Natural killer cell (primary cell): Measurements from ENCODE around the gene LRP1B. TPM values are rescaled to one million over a fixed set of nuclear protein-coding genes. Genes with fewer than 3 reads are reported as not detected.

Source experiments
- ATAC-seq, 3 donors: fragments of 150-1000 bp in 2 of 3; fragments of 200-7000 bp in 1 of 3; cut with Tn5 transposase; 1 replicate in 1 of 3; 2 replicates in 2 of 3; pipeline ENCODE4 v1.10.0; 2021; ENCODE audit warnings: mild to moderate bottlenecking in 2 of 3, moderate library complexity in 2 of 3
- DNase-seq, 2 donors: peaks; one replicate each; pipeline versions ENCODE4 v3.0.0 to v3.0.0-alpha.2; 2013 to 2021; ENCODE audit warnings: mixed read lengths in 1 of 2
- H3K27ac ChIP-seq: one replicate; pipeline ENCODE4 v1.5.1; 2013; ENCODE audit warnings: mild to moderate bottlenecking, low read length
- H3K27me3 ChIP-seq: one replicate; pipeline ENCODE4 v1.6.1; 2013; ENCODE audit warnings: low read length; ENCODE audit not compliant: control insufficient read depth, insufficient read depth
- H3K36me3 ChIP-seq: one replicate; pipeline ENCODE4 v1.6.1; 2013; ENCODE audit warnings: low read length; ENCODE audit not compliant: control insufficient read depth, insufficient read depth
- H3K4me1 ChIP-seq: one replicate; pipeline ENCODE4 v1.6.1; 2013; ENCODE audit warnings: low read length; ENCODE audit not compliant: control insufficient read depth, insufficient read depth
- H3K4me3 ChIP-seq: one replicate; pipeline ENCODE4 v1.5.1; 2013; ENCODE audit warnings: low read length
- H3K9me3 ChIP-seq: one replicate; pipeline ENCODE4 v1.6.1; 2013; ENCODE audit warnings: low read length; ENCODE audit not compliant: control insufficient read depth, insufficient read depth
- H3K27ac Mint-ChIP-seq, 2 donors: one replicate each; pipeline ENCODE4 v1.8.0; 2022; ENCODE audit warnings: mild to moderate bottlenecking in 2 of 2, mixed read lengths in 2 of 2, moderate library complexity in 1 of 2
- H3K27me3 Mint-ChIP-seq, 2 donors: one replicate each; pipeline ENCODE4 v1.8.0; 2022; ENCODE audit warnings: low read depth in 2 of 2, mixed read lengths in 2 of 2
- H3K36me3 Mint-ChIP-seq: one replicate; pipeline ENCODE4 v1.8.0; 2022; ENCODE audit warnings: mixed read lengths
- H3K4me1 Mint-ChIP-seq, 2 donors: one replicate each; pipeline ENCODE4 v1.8.0; 2022; ENCODE audit warnings: mixed read lengths in 2 of 2
- H3K4me3 Mint-ChIP-seq: one replicate; pipeline ENCODE4 v1.8.0; 2022; ENCODE audit warnings: mild to moderate bottlenecking, moderate library complexity, mixed read lengths
- H3K9me3 Mint-ChIP-seq, 2 donors: one replicate each; pipeline ENCODE4 v1.8.0; 2022; ENCODE audit warnings: mixed read lengths in 2 of 2
- WGBS: methylation state at CpG from one replicate; pipeline ENCODE4 v1.1.7; 2013; ENCODE audit warnings: missing lambda C conversion rate; ENCODE audit not compliant: insufficient coverage; 5-methylcytosine and 5-hydroxymethylcytosine counted together
- intact Hi-C: fragments of 100-400 bp; cut with micrococcal nuclease; formaldehyde crosslinking; loops from one replicate; pipeline ENCODE4 v1.14.2; 2022
- total RNA-seq, 4 donors: library from RNA; stranded (reverse); fragments of 120-200 nt in 1 of 4; gene quantifications; one replicate each; pipeline versions ENCODE4 v1.2.3 to v1.2.4, GENCODE V29; 2013 to 2022
- TF ChIP-seq, protein P1 (sequence below): fragments of 200-600 bp; IDR thresholded peaks from one replicate; pipeline ENCODE4 v1.8.0; 2022; ENCODE audit warnings: antibody characterized with exemption

The LRP1B gene
- total RNA-seq, 3 donors from 2014 or later (not counting 1 experiment from before 2014, with no cell fraction given), result 0.05 TPM; not detected in 2

- Mint-ChIP-seq H3K27ac (no peak overlapping the region), H3K9me3 (peaks cover 11 to 14% of the 10 kb centered on the region in 2 donors), H3K4me3 (no peak overlapping the region), H3K4me1 (no peaks in the 10 kb centered on the region), H3K36me3 (no peaks in the 10 kb centered on the region), H3K27me3 (no peaks in the 10 kb centered on the region)
- Histone ChIP-seq H3K9me3 (peaks cover 2% of the 10 kb centered on the region), H3K4me3 (no peak overlapping the region), H3K4me1 (no peaks in the 10 kb centered on the region), H3K27ac (no peak overlapping the region), H3K27me3 (no peaks in the 10 kb centered on the region), H3K36me3 (no peaks in the 10 kb centered on the region)
- DNase-seq, result no peak
- intact Hi-C loops, result no loop called here
- 84% methylated on average over 3 of the region's 3 CpGs for WGBS
- ATAC-seq, result no peak
- TF ChIP-seq, protein P1, sequence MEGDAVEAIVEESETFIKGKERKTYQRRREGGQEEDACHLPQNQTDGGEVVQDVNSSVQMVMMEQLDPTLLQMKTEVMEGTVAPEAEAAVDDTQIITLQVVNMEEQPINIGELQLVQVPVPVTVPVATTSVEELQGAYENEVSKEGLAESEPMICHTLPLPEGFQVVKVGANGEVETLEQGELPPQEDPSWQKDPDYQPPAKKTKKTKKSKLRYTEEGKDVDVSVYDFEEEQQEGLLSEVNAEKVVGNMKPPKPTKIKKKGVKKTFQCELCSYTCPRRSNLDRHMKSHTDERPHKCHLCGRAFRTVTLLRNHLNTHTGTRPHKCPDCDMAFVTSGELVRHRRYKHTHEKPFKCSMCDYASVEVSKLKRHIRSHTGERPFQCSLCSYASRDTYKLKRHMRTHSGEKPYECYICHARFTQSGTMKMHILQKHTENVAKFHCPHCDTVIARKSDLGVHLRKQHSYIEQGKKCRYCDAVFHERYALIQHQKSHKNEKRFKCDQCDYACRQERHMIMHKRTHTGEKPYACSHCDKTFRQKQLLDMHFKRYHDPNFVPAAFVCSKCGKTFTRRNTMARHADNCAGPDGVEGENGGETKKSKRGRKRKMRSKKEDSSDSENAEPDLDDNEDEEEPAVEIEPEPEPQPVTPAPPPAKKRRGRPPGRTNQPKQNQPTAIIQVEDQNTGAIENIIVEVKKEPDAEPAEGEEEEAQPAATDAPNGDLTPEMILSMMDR, result no peak
These were observed 429.2 kb downstream of the LRP1B start for GRCh38 chr2:141701618-141702017.

- Mint-ChIP-seq H3K9me3 (peaks cover 10 to 13% of the 10 kb centered on the region in 2 donors), H3K27me3 (no peaks in the 10 kb centered on the region), H3K4me1 (no peaks in the 10 kb centered on the region), H3K27ac (no peak overlapping the region), H3K4me3 (no peak overlapping the region), H3K36me3 (peaks cover 9% of the 10 kb centered on the region)
- Histone ChIP-seq H3K27ac (no peak overlapping the region), H3K27me3 (no peaks in the 10 kb centered on the region), H3K4me3 (no peak overlapping the region), H3K4me1 (no peaks in the 10 kb centered on the region), H3K9me3 (peaks cover 2% of the 10 kb centered on the region), H3K36me3 (no peaks in the 10 kb centered on the region)
- TF ChIP-seq, protein P1, result no peak
- DNase-seq, result no peak
- 93% methylated on average over 3 of the region's 4 CpGs for WGBS
- intact Hi-C loops, result no loop called here
- ATAC-seq, result no peak
These were observed 431.2 kb downstream of the LRP1B start for GRCh38 chr2:141699573-141699972.

- peaks cover 8 to 16% of the 10 kb centered on the region in 2 donors for H3K9me3 Mint-ChIP-seq
- 57% methylated on average over 1 of the region's 2 CpGs for WGBS
- TF ChIP-seq, protein P1, result no peak
- H3K27ac ChIP-seq, result no peak overlapping the region
- ATAC-seq, result no peak
- H3K4me3 Mint-ChIP-seq, result no peak overlapping the region
- no peaks in the 10 kb centered on the region for H3K36me3 ChIP-seq
- peaks cover 9% of the 10 kb centered on the region for H3K36me3 Mint-ChIP-seq
- intact Hi-C loops, result no loop called here
- no peak for DNase-seq
- no peaks in the 10 kb centered on the region for H3K27me3 ChIP-seq
- H3K9me3 ChIP-seq, result peaks cover 2% of the 10 kb centered on the region
- H3K4me1 Mint-ChIP-seq, result no peaks in the 10 kb centered on the region
- H3K27ac Mint-ChIP-seq, result no peak overlapping the region
- H3K27me3 Mint-ChIP-seq, result no peaks in the 10 kb centered on the region
- no peak overlapping the region for H3K4me3 ChIP-seq
- H3K4me1 ChIP-seq, result no peaks in the 10 kb centered on the region
These were observed 432.3 kb downstream of the LRP1B start for GRCh38 chr2:141698500-141698899.

DNA sequence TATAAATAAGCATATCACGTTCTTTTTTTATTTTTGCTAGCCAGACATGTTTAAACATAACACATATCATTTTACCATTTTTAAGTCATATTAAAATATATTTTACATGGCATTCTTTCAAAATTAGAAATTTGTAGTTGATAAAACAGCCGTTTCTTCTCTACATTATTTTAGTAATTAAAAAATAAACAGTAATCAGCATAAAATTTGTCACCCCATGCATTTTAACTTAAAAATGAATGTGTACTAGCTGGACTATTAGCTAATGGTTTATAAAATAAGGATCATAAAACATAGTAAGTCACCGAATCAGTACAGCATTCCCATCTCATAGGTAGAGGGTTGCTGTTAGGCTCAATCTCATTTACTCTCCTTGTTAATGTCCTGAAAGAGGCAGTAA lies 433.8 kb downstream of the LRP1B start:
- intact Hi-C loops, result no loop called here
- DNase-seq, result no peak
- Histone ChIP-seq H3K9me3 (peaks cover 5% of the 10 kb centered on the region), H3K36me3 (no peaks in the 10 kb centered on the region), H3K4me3 (no peak overlapping the region), H3K27me3 (no peaks in the 10 kb centered on the region), H3K27ac (no peak overlapping the region), H3K4me1 (no peaks in the 10 kb centered on the region)
- TF ChIP-seq, protein P1, result no peak
- no CpG with 5 or more reads among the region's 3 CpGs for WGBS
- Mint-ChIP-seq H3K27me3 (no peaks in the 10 kb centered on the region), H3K4me1 (no peaks in the 10 kb centered on the region), H3K4me3 (no peak overlapping the region), H3K27ac (no peak overlapping the region), H3K36me3 (peaks cover 9% of the 10 kb centered on the region), H3K9me3 (peaks cover 7 to 20% of the 10 kb centered on the region in 2 donors)
- ATAC-seq, result no peak
